Osteocyte (in vitro differentiated cells): ENCODE results near the gene HSD17B13. TPM values are rescaled to one million over a fixed set of nuclear protein-coding genes. Genes with fewer than 3 reads are reported as not detected.

Experiments
- DNase-seq: peaks from one replicate; pipeline ENCODE4 v3.0.0; 2021; ENCODE audit warnings: mixed read lengths; ENCODE audit not compliant: unreplicated experiment; ENCODE audit errors: extremely low spot score
- H3K27ac Mint-ChIP-seq: one replicate; pipeline ENCODE4 v1.8.0; 2021; ENCODE audit warnings: mild to moderate bottlenecking, mixed read lengths; ENCODE audit not compliant: unreplicated experiment
- H3K27me3 Mint-ChIP-seq: one replicate; pipeline ENCODE4 v1.8.0; 2021; ENCODE audit warnings: mixed read lengths; ENCODE audit not compliant: unreplicated experiment
- H3K36me3 Mint-ChIP-seq: one replicate; pipeline ENCODE4 v1.8.0; 2021; ENCODE audit warnings: mixed read lengths; ENCODE audit not compliant: unreplicated experiment
- H3K4me1 Mint-ChIP-seq: one replicate; pipeline ENCODE4 v1.8.0; 2021; ENCODE audit warnings: mixed read lengths; ENCODE audit not compliant: unreplicated experiment
- H3K4me3 Mint-ChIP-seq: one replicate; pipeline ENCODE4 v1.8.0; 2021; ENCODE audit warnings: mild to moderate bottlenecking, moderate library complexity, mixed read lengths; ENCODE audit not compliant: unreplicated experiment
- H3K9me3 Mint-ChIP-seq: one replicate; pipeline ENCODE4 v1.8.0; 2021; ENCODE audit warnings: mixed read lengths; ENCODE audit not compliant: unreplicated experiment
- total RNA-seq: library from RNA; stranded (reverse); gene quantifications from 2 replicates; pipeline ENCODE4 v1.2.1, GENCODE V29; 2021
- TF ChIP-seq, protein P1 (sequence below): fragments of 200-600 bp; sonication (generic); IDR thresholded peaks from 2 replicates; pipeline ENCODE4 v1.5.0; 2021; ENCODE audit warnings: antibody characterized with exemption, mild to moderate bottlenecking, moderate library complexity

Gene HSD17B13
- total RNA-seq, 1 donor from 2014 or later: not detected

DNA sequence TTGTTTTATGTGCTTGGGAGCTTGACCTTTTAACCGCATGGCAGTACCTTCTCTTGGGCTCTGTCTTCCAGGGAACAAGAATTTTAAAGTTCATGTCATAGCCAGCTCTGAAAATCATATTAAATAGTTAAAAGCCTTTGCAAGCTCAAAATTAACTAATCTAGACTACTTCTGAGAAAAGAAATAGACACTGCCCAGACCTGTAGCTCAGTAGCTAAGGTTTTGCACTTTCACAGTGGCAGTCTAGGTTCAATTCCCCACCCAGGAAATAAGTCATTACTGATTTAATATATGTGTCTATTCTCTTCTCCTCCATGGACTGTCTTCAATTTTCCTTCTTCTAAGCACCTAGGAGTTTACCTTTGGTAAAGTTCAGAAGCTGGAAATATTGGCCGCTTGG lies 40.9 kb upstream of the HSD17B13 start:
- Mint-ChIP-seq H3K36me3 (peaks cover 23% of the 10 kb centered on the region), H3K27me3 (no peaks in the 10 kb centered on the region), H3K4me3 (no peak overlapping the region), H3K9me3 (no peaks in the 10 kb centered on the region), H3K27ac (no peak overlapping the region), H3K4me1 (peaks cover 5% of the 10 kb centered on the region)
- DNase-seq: no peak
- TF ChIP-seq, protein P1, sequence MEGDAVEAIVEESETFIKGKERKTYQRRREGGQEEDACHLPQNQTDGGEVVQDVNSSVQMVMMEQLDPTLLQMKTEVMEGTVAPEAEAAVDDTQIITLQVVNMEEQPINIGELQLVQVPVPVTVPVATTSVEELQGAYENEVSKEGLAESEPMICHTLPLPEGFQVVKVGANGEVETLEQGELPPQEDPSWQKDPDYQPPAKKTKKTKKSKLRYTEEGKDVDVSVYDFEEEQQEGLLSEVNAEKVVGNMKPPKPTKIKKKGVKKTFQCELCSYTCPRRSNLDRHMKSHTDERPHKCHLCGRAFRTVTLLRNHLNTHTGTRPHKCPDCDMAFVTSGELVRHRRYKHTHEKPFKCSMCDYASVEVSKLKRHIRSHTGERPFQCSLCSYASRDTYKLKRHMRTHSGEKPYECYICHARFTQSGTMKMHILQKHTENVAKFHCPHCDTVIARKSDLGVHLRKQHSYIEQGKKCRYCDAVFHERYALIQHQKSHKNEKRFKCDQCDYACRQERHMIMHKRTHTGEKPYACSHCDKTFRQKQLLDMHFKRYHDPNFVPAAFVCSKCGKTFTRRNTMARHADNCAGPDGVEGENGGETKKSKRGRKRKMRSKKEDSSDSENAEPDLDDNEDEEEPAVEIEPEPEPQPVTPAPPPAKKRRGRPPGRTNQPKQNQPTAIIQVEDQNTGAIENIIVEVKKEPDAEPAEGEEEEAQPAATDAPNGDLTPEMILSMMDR: no peak

DNA sequence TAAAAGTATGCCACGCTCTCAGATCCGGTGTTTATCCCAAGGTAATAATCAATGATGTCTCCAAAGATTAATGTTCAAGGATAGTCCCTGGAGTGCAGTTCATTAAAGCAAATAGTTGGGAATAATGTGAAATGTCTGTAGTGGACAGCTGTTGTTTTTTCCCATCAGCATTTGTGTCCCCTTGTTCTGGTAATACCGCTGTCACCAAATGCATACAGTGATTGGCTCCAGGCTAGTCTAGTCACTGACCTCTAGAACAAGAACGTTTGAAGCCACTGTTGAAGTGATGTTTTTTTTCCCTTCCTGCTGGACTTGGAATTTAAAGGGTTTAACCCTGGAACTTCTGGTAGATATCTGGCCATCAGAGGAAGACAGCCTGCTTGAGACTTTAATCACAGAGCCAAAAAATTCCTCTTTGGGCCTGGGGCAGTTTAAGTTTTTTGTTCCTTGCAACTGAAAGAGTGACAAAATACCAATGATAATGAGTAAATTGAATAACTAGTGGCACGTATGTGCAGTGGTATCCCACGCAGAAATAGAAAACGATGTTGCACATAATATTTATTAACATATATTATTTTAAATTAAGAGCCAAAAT lies 37.8 kb upstream of the HSD17B13 start:
- H3K36me3 Mint-ChIP-seq: peaks cover 9% of the 10 kb centered on the region
- no peaks in the 10 kb centered on the region for H3K9me3 Mint-ChIP-seq
- H3K27ac Mint-ChIP-seq: no peak overlapping the region
- peaks cover 5% of the 10 kb centered on the region for H3K4me1 Mint-ChIP-seq
- no peak overlapping the region for H3K4me3 Mint-ChIP-seq
- no peaks in the 10 kb centered on the region for H3K27me3 Mint-ChIP-seq
- TF ChIP-seq, protein P1: no peak
- DNase-seq: no peak

DNA sequence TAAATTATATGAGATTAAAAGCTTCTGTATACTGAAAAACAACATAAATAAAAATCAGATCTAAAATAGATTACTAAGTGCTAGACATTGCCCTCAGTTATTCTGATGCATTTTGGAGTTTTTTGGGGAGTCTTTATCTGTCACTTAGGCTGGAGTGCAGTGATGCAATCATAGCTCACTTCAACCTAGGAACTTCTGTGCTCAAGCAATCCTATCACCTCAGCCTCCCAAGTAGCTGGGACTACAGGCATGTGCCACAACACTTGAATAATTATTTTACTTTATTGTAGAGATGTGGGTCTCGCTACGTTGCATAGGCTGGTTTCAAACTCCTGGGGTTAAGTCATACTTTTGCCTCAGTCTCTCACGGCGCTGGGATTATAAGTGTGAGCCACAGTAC lies 36.6 kb upstream of the HSD17B13 start:
- no peak overlapping the region for H3K4me3 Mint-ChIP-seq
- DNase-seq: no peak
- H3K9me3 Mint-ChIP-seq: no peaks in the 10 kb centered on the region
- peaks cover 6% of the 10 kb centered on the region for H3K36me3 Mint-ChIP-seq
- H3K27ac Mint-ChIP-seq: no peak overlapping the region
- peaks cover 10% of the 10 kb centered on the region for H3K4me1 Mint-ChIP-seq
- TF ChIP-seq, protein P1: no peak
- no peaks in the 10 kb centered on the region for H3K27me3 Mint-ChIP-seq

DNA sequence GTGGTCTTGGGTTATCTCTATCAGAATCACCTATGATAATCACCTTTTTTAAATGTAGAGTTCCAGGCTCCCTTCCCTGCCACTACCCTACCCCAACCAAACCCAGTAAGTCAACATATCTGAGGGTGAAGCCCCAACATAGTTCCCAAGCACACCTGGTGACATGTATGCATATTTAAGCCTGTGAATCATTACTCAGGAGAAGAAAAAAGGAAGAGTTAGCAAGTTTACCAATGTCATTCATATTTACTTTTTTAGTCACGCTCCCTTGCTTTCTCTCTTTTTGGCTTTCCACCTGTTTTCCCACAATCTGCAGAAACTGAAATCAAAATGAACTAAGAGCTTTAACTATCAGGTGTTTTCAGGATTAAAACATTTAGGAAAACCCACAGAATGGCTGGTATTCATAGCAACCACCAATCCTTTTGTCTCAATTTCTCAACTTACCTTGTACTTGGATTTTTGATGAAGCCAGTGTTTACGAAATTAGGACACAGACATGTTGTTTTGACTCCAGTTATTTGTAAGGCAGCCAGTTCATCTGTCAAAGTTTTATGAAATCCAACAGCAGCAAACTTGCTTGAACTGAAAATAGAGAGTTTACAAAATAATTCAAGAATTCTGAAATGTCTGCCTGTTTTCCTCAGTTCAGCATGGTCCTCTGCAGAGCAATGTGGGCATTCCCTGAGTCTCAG lies 34.3 kb upstream of the HSD17B13 start:
- DNase-seq: no peak
- TF ChIP-seq, protein P1: no peak
- Mint-ChIP-seq H3K27me3 (no peaks in the 10 kb centered on the region), H3K36me3 (peaks cover 4% of the 10 kb centered on the region), H3K4me1 (peaks cover 18% of the 10 kb centered on the region), H3K27ac (no peak overlapping the region), H3K4me3 (no peak overlapping the region), H3K9me3 (no peaks in the 10 kb centered on the region)

DNA sequence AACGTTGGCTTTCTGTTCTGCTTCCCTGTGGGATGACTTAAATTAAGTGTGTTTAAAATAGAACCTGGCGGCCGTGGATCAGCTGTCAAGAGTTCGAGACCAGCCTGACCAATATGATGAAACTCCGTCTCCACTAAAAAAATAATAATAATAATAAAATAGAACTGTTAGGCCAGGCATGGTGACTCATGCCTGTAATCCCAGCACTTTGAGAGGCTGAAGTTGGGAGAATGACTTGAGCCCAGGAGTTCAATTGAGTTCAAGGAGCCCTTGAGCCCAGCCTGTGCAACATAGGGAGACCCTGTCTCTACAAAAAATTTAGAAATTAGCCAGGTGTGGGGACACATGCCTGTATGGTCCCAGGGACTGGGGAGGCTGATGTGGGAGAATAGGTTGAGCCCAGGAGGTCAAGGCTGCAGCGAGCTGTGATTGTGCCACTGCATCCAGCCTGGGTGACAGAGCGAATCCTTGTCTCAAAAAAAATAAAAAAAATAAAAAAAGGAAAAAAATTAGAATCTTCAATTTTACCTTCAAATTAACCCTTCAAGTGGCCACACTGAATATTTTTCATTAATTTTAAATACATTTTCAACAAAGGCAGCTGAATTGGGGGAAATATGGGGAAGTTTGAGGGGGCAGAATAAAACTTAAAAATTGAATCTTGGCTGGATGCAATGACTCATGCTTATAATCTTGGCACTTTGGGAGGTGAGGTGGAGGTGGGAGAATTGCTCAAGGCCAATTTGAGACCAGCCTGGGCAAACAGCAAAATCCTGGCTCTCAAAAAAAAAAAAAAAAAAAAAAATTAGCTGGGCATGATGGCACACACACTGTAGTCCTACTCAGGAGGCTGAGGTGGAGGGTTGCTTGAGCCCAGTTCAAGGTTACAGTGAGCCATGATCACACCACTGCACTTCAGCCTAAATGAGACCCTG lies 31.8 kb upstream of the HSD17B13 start:
- Mint-ChIP-seq H3K9me3 (no peaks in the 10 kb centered on the region), H3K4me1 (peaks cover 13% of the 10 kb centered on the region), H3K4me3 (no peak overlapping the region), H3K27ac (peak overlapping the region; percentile 80), H3K36me3 (peaks cover 4% of the 10 kb centered on the region), H3K27me3 (no peaks in the 10 kb centered on the region)
- TF ChIP-seq, protein P1: no peak
- no peak for DNase-seq
